Gastrocnemius medialis (tissue), 4 donors: ENCODE measurements around the gene RIPOR3. TPM values are rescaled to one million over a fixed set of nuclear protein-coding genes. Genes with fewer than 3 reads are reported as not detected.

Experiments used
- ATAC-seq, 2 donors: fragments of 150-250 bp; one replicate each; pipeline ENCODE4 v1.9.1; 2016
- DNase-seq, 2 donors: peaks; one replicate each; pipeline ENCODE4 v3.0.0-alpha.2; 2019
- H3K27ac ChIP-seq, 4 donors: fragments of 200-600 bp; sonication (generic); 1 replicate in 1 of 4; 2 replicates in 3 of 4; pipeline ENCODE4 v1.5.1; 2016 to 2018; ENCODE audit warnings: mild to moderate bottlenecking in 2 of 4, moderate library complexity in 1 of 4
- H3K27me3 ChIP-seq, 3 donors: fragments of 200-600 bp; sonication (generic) in 2 of 3; 1 replicate in 1 of 3; 2 replicates in 2 of 3; pipeline versions ENCODE4 v1.5.1 to v1.6.0; 2016 to 2019; ENCODE audit warnings: mild to moderate bottlenecking in 1 of 3, moderate library complexity in 1 of 3
- H3K36me3 ChIP-seq, 2 donors: fragments of 200-600 bp; sonication (generic) in 1 of 2; one replicate each; pipeline ENCODE4 v1.5.1; 2017 to 2018
- H3K4me1 ChIP-seq, 2 donors: fragments of 200-600 bp; sonication (generic) in 1 of 2; one replicate each; pipeline ENCODE4 v1.5.1; 2016 to 2017; ENCODE audit warnings: mild to moderate bottlenecking in 2 of 2
- H3K4me3 ChIP-seq, 4 donors: fragments of 200-600 bp; sonication (generic) in 3 of 4; 1 replicate in 1 of 4; 2 replicates in 3 of 4; pipeline ENCODE4 v1.5.1; 2016 to 2019; ENCODE audit warnings: mild to moderate bottlenecking in 2 of 4
- H3K9me3 ChIP-seq, 3 donors: fragments of 200-600 bp; sonication (generic) in 2 of 3; 1 replicate in 1 of 3; 2 replicates in 2 of 3; pipeline ENCODE4 v1.5.1; 2016 to 2019
- POLR2A ChIP-seq, 2 donors: fragments of 450-650 bp; IDR thresholded peaks; one replicate each; pipeline ENCODE4 v1.6.1; 2017; ENCODE audit warnings: antibody characterized with exemption in 2 of 2, mild to moderate bottlenecking in 2 of 2, moderate library complexity in 2 of 2
- in situ Hi-C, 4 donors: fragments of 200-750 bp; cut with MboI; loops; one replicate each; pipeline versions ENCODE4 v1.15.0 to v1.8.0; 2017; ENCODE audit warnings: low sequenced_read_pairs in 4 of 4
- intact Hi-C: fragments of 100-400 bp; cut with DNase I; formaldehyde crosslinking; loops from one replicate; pipeline ENCODE4 v1.15.1; 2023; ENCODE audit warnings: low total_unique reads
- total RNA-seq, 4 donors: library from RNA; depleted of rRNA; stranded (reverse); fragments of >200 nt; gene quantifications; one replicate each; pipeline versions ENCODE4 v1.1.0 to v1.2.3, GENCODE V29; 2016
- TF ChIP-seq, protein P1 (sequence below), 5 experiments: fragments of 450-650 bp in 3 of 5; fragments of 200-600 bp in 2 of 5; sonication (generic) in 2 of 5; IDR thresholded peaks in 4 of 5; conservative IDR thresholded peaks in 1 of 5; 1 replicate in 4 of 5; 2 replicates in 1 of 5; pipeline ENCODE4 v1.5.1; 2016 to 2019; ENCODE audit warnings: antibody characterized with exemption in 5 of 5, mild to moderate bottlenecking in 3 of 5, moderate library complexity in 3 of 5

RIPOR3 gene
- total RNA-seq, 4 donors from 2014 or later = 5.3 to 12.5 (median 8.2) TPM

DNA sequence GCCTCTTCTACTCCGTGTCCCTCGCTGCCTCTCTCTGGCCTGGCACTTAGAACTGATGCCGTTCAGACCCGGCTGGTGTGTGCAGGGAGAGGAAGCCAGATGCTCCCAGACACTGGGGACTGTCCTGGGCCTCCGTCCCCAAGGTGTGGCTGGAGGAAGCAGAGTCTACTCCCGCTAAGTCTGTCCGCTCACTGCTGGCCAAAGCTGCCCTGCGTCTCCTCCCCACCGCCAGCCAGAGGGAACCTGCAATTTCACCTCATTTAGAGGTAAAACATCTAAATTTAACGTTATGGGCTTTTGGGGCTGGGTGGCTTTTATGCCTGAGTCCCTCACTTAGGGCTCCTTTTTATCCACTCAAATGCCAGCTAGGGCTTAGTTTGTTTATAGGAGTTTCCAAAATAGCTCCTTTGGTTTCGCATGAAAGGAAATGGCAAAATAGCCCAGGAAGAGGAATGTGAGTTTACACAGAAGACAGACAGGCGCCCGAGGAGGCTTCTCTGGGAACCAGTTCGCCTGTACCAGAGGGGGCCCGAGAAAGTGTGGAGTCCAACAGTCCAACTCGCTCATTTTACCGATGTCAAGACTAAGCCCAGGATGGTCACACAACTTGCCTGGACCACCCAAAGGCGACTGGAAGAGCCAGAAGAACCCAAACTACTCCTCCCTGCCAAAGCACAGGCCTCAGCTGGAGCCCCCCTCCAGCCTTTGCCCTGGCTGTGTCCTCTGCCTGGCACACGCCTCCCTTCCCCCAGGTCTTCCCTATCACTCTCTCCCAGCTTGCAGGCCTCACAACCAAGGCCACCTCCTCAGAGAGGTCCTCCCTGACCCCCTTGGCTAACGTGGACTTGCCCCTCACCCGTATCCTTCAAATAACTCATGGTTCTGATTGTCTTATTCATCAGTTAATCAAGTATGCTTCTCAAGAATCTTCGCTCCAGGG is 54.5 kb downstream of the RIPOR3 start:
- H3K27ac ChIP-seq = peak overlapping the region; percentile 0 to 60 (median 54)
- DNase-seq (no peak), ATAC-seq (no peak)
- no peaks in the 10 kb centered on the region for H3K9me3 ChIP-seq
- in situ Hi-C loops (no loop called here), intact Hi-C loops (loop anchor here (1.0 kb wide), 1 partner anchor 452 kb away; no protein-coding TSS in a partner anchor)
- TF ChIP-seq, protein P1, sequence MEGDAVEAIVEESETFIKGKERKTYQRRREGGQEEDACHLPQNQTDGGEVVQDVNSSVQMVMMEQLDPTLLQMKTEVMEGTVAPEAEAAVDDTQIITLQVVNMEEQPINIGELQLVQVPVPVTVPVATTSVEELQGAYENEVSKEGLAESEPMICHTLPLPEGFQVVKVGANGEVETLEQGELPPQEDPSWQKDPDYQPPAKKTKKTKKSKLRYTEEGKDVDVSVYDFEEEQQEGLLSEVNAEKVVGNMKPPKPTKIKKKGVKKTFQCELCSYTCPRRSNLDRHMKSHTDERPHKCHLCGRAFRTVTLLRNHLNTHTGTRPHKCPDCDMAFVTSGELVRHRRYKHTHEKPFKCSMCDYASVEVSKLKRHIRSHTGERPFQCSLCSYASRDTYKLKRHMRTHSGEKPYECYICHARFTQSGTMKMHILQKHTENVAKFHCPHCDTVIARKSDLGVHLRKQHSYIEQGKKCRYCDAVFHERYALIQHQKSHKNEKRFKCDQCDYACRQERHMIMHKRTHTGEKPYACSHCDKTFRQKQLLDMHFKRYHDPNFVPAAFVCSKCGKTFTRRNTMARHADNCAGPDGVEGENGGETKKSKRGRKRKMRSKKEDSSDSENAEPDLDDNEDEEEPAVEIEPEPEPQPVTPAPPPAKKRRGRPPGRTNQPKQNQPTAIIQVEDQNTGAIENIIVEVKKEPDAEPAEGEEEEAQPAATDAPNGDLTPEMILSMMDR (IDR thresholded peaks at IDR 0.05 in 4 of 5, conservative IDR thresholded peaks at IDR 0.05 in 1 of 5) = no peak
- TF ChIP-seq POLR2A (IDR thresholded peaks at IDR 0.05) = no peak
- H3K36me3 ChIP-seq = no peaks in the 10 kb centered on the region
- no peaks in the 10 kb centered on the region for H3K27me3 ChIP-seq
- H3K4me3 ChIP-seq = no peak overlapping the region
- peaks cover 0 to 7% of the 10 kb centered on the region in 2 donors for H3K4me1 ChIP-seq

DNA sequence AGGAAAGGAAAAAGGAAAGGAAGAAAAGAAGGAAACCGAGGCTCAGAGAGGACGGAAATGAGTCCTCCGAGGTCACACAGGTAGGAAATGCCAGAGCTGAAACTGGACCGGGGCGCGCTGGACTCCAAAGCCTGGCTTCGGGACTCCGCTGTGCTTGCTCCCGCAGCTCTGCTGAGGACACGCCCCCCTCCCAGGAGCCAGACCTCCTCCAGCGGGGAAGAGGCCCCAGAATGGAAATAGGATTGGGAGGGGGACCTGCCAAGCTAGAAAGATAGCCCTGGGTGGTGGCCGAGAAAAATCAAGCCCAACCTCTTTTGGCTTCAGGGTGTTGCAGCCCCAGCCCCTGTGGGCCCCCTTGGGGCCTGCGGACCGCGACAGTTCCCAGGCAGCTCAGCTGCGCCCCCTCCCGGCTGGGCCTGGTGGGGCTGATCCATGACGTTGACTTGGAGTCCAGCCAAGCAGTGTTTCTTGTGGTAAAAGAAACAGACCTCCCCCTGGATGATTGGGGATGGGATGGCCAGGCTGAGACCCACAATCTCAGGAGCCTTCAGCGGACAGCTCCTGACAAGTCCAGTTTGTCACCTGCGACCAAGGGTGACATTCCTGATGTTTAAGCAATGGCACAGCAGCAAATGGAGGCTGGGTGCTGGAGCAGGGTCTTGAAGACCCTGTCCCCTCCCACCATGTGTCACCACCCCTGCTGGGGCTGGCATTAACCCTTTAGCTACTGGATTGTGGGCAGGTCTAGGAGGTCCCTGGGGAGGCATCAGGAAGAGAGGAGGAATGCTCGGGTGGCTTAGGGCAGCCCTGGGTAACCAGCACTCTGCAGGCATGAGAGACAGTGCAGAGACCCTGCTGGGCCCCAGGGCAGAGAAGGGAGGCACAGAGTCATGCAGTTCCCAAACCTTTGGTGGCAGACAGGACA is 55.4 kb downstream of the RIPOR3 start:
- intact Hi-C loops = loop anchor here (1.0 kb wide), 1 partner anchor 451 kb away; no protein-coding TSS in a partner anchor

DNA sequence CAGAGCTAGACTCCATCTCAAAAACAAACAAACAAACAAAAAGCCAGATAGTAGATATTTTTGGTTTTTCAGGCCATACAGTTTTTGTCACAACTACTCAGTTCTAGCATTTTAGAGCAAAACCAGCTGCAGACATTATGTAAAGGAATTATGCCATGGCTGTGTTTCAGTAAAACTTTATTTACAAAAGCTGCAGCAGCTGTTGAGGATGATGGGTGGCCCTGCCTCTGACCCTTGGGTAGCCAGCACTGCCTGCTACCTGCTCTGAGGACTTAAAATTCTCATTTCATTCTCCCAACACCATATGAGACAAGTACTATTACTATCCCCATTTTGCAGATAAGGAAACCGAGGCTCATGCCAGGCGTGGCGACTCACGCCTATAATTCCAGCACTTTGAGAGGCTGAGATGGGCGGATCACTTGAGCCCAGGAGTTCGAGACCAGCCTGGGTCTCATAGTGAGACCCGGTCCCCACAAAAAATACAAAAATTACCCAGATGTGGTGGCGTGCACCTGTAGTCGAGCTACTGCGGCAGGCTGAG is 56.3 kb downstream of the RIPOR3 start:
- no peaks in the 10 kb centered on the region for H3K36me3 ChIP-seq
- no peaks in the 10 kb centered on the region for H3K9me3 ChIP-seq
- DNase-seq (no peak), ATAC-seq (no peak)
- H3K27me3 ChIP-seq = no peaks in the 10 kb centered on the region
- no peak for TF ChIP-seq POLR2A (IDR thresholded peaks at IDR 0.05)
- TF ChIP-seq, protein P1 (IDR thresholded peaks at IDR 0.05 in 4 of 5, conservative IDR thresholded peaks at IDR 0.05 in 1 of 5) = no peak
- intact Hi-C loops (no loop called here), in situ Hi-C loops (no loop called here)
- H3K4me1 ChIP-seq = peaks cover 0 to 7% of the 10 kb centered on the region in 2 donors
- H3K4me3 ChIP-seq = peak overlapping the region; percentile 27 to 52 (median 38)
- peak overlapping the region in 2 of 4 donors; percentile 2 to 43 for H3K27ac ChIP-seq

More for the DNA sequence above, 55.4 kb downstream of the RIPOR3 start:
- DNase-seq (peak; percentile 49 to 56), ATAC-seq (peak; percentile 82 to 88)
- TF ChIP-seq, protein P1 (IDR thresholded peaks at IDR 0.05 in 4 of 5, conservative IDR thresholded peaks at IDR 0.05 in 1 of 5) = peak; percentile 84 to 93 (median 90)
- no peak for TF ChIP-seq POLR2A (IDR thresholded peaks at IDR 0.05)
- Histone ChIP-seq H3K9me3 (no peaks in the 10 kb centered on the region), H3K4me3 (peak overlapping the region; percentile 27 to 52 (median 38)), H3K27ac (peak overlapping the region; percentile 0 to 60 (median 54)), H3K4me1 (peaks cover 0 to 7% of the 10 kb centered on the region in 2 donors), H3K27me3 (no peaks in the 10 kb centered on the region), H3K36me3 (no peaks in the 10 kb centered on the region)
- in situ Hi-C loops = no loop called here

DNA sequence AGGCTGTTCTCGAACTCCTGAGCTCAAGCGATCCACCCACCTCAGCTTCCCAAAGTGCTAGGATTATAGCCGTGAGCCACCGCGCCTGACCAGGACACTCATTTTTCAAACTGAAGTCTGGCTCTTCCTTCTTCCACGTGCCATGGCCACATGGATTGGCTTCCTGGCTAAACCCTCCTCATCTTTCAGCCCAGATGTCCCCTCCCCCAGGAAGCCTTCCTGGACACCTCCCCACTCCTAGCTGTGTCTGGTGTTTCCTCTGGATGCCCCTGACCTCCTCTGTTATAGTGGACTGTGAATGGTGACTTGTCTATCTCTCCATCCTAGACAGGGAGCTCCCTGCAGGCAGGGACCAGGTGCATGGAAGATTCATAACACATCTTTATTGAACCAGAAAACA is 57.2 kb downstream of the RIPOR3 start:
- in situ Hi-C loops = no loop called here
- no peak overlapping the region for H3K4me3 ChIP-seq
- no peak overlapping the region for H3K27ac ChIP-seq
- no peak for DNase-seq
- no peak for ATAC-seq
- peaks cover 0 to 7% of the 10 kb centered on the region in 2 donors for H3K4me1 ChIP-seq
- H3K36me3 ChIP-seq = no peaks in the 10 kb centered on the region
- no peaks in the 10 kb centered on the region for H3K9me3 ChIP-seq
- no peaks in the 10 kb centered on the region for H3K27me3 ChIP-seq
- TF ChIP-seq, protein P1 (IDR thresholded peaks at IDR 0.05 in 4 of 5, conservative IDR thresholded peaks at IDR 0.05 in 1 of 5) = no peak
- no peak for TF ChIP-seq POLR2A (IDR thresholded peaks at IDR 0.05)
- intact Hi-C loops = no loop called here
